HG02642 (cell line): ENCODE results near the gene TMEM235.

ENCODE experiments used
- ATAC-seq: cut with Tn5 transposase; IDR thresholded peaks from one replicate; pipeline ENCODE4 v1.9.1; 2021; ENCODE audit warnings: mild to moderate bottlenecking; ENCODE audit not compliant: unreplicated experiment, poor library complexity

The TMEM235 gene

GRCh38 chr17:78236362-78237127 is 5.1 kb downstream of the TMEM235 start:
- ATAC-seq = no peak

GRCh38 chr17:78237401-78238012 is 6.1 kb downstream of the TMEM235 start:
- no peak for ATAC-seq

- no peak for ATAC-seq
Measured at GRCh38 chr17:78238823-78239488, 7.5 kb downstream of the TMEM235 start.

GRCh38 chr17:78239489-78239931 is 8.1 kb downstream of the TMEM235 start:
- ATAC-seq = no peak

GRCh38 chr17:78240012-78240655 is 8.7 kb downstream of the TMEM235 start:
- ATAC-seq = no peak

GRCh38 chr17:78240839-78241238 is 9.4 kb downstream of the TMEM235 start:
- no peak for ATAC-seq

DNA sequence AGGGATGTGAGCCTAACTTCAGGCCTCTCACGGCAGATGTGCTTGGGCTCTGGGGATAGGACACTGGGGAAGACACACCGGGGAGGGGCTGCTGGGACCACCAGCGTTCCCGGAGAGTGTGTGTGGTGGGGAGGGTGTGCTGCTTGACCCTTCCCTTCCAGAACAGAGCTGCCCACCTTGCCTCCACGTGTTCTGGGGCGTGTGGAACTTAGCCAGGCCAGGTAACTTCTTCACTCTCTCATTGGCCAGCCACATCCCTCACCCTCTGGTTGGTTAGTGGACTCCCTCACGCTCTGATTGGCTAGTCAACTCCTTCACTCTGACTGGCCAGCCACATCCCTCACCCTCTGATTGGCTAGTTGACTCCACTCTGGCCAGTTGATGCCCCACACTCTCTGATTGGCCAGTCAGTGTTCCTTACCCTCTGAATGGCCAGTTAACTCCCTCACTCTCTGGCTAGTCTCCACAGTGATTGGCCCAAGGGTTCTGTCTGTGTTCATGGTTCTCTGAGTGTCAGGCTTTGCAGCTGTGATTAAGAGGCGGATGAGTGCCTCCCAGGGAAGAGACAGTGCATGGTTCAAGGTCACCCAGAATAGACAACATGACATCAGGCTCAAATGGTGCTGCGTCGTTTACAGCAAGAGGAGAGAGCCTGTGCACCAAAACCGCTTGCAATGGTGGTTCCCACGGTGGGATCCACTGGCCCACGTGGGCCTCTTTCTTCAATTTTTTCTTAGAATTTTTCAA is 10.0 kb downstream of the TMEM235 start:
- no peak for ATAC-seq

DNA sequence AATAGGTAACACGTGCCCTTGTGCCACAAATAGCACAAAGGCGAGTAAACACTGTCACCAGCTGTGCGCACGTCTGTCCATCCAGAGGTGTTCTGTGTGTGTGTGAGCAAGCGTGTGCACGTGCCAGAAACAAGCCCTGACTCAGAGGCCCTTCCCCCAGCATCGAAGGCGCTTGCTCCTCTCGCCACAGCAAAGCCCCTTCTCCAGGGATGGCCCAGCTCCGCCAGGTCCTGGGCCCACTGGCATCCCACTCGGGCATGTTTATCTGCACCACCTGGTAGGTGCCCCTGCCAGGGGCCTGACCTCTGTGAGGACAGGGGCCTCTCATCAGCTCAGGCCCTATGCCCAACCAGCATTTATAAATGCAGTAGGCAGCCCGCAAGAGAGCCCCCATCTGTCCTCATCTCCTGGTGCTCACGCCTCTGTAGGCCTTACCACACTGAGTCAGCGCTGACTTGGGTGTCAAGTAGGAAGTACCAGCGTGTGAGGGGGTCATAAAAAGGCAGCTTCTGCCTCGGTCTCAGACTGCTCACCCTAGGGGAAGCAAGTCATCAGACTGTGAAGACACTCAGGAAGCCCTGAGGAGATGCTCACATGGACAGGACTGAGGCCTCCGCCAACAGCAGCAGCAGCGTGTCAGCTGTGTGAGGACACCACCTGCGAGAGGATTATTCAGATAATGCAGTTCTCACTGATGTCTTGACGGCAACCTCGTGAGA is 10.8 kb downstream of the TMEM235 start:
- no peak for ATAC-seq

GRCh38 chr17:78247304-78247703 is 15.9 kb downstream of the TMEM235 start:
- ATAC-seq = no peak

DNA sequence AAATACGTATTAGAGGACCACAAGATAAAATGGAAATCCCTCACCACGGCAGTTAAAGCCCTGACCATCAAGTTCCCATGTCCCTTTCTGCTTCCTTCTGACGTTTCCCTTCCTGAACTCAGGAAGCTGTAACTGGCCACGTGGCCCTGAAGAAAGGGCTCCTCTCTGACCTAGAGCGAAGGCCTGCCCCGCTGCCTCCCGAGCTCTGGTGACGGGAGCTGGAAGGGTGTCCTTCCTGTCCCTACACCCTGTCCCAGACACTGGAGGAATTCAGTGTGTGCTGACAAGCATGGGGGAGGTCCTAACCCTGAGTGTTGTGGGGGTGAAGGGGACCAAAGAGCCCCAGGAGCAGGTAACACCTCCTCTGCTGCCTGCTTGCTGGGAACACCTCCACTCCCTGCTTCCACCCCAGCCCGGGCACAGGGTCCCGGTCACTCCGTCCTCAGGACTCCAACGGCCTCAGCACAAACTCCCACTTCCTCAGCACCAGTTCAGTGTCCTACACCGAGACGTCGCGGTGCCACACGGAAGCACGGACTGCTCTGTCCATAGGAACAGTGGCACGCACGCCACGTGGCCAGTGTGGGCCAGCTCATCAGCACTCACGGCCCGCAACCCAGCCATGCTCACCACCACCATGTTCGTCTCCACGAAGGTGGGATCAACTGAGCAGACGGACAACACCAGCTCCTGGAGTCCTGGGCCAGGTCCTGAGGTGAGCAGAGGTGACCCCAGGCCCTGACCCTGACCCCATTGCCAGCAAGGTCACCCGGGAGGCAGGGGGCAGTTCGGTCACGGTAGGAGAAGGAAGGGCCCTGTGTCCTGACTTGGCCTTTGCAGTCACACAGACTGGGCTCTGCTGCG is 16.9 kb downstream of the TMEM235 start:
- ATAC-seq = no peak

- ATAC-seq = no peak
Measured at GRCh38 chr17:78249074-78249817, 17.8 kb downstream of the TMEM235 start.

DNA sequence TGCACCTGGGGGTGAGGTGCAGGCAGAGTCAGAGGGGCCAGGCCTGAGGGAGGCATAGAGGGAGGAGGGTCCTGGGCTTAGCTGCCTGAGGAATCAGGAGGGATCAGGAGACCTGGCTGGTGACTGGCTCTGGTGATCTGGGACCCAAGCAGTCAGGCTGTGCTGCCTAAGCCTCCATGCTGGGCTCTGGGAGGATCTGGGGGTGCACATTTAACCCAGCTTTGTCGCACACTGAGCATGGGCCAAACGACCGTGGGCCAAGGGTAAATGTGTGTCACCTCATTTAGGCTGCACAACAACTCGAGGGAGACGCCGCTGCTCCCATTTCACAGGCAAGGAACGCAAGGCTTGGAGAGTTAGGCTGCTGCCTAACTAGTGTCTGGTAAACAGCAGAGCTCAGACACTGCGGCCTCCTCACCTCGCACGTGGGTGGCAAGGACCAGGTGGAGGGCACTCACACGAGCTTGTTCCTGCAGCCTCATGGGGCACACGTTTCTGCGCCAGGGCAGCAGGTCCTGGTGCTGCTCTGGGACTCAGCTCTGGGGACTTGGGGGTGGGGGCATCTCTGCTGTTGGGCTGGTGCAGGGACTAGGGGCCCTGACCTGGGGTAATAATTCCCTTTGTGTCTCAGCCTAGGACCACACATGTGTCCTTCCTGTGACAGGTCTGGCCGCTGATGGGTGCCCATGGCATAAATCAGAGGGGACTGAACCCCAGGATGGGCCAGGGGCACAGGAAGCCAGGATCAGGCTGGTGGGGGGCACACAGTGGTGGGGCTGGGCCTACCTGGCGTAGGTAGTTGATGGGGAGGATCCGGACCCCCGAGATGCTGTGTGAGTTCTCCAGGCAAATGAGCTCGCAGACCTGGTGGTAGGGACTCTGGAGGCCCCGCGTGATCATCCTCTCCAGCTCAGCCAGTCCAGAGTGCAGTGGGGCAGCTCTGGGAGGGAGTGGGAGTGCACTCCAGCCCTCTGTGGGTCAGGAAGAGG is 18.7 kb downstream of the TMEM235 start:
- no peak for ATAC-seq

DNA sequence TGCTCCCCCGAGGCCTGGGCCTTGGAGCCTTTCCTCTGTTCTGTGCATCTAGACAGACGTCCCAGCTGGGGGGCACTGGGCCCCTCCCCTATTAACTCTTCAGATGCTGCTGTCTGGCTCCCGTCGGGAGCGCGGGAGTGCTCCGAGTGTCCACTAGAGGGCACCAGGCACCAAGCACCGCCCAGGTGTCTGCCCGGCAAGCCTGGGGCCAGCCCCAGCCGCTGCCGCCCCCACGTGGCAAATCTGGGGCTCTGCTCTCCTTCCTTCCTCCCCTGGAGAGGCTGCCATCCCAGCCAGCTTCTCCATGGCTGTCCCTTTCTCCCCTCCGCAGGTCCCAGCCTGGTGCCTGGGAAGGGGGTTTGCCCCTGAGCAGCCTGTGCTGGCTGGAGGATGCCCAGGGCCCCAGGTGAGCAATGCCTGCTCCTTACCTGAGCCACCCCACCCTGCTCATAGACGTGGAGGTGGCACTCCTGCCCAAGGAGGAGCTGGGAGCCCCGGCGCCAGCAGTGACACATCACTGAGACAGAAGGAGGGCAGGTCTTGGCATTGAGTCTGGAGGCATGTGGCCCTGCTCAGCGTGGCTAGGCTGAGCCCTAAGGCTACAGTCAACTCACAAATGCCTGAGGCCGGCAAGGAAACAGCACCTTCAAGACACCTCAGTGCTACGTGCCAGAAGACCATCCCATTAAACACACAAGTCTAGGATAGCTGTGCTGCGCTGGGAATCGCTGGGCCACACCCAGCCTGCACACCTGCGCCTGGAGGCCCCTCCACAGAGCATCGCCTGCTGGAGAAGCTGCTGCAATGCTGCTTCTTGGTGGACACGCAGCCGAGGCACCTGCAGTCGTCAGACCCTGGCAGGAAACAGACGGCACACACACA is 19.7 kb downstream of the TMEM235 start:
- ATAC-seq = peak; percentile 65

DNA sequence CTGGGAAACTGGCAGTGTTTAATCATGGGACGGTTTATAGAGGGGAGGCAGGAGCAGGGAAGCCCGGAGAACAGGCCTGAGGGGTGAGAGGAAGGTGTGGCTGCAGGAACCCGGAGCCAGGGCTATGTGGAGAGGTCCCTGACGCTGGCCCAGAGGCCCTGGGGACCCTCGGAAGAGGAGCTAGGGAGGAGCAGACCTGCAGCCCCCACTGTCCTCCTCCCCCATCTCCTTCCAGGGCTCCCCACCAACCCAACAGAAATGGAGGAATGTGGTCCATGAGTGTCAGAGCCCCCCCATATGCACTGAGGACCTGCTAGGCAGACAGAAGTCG is 20.3 kb downstream of the TMEM235 start:
- ATAC-seq = no peak

GRCh38 chr17:78252111-78252634 is 20.7 kb downstream of the TMEM235 start:
- ATAC-seq = no peak
